OCI-M2 (cell line): ENCODE results near the gene STKLD1.
"Not testable (repeated sequence)": the region's sequence is repeated elsewhere in the genome, so short reads cannot be mapped to it uniquely, and the experiment has no call there.

Source experiments
- DNase-seq: peaks from one replicate; lab custom pipeline; 2025; ENCODE audit not compliant: unreplicated experiment; lab: John Stamatoyannopoulos, UW

STKLD1 gene

DNA sequence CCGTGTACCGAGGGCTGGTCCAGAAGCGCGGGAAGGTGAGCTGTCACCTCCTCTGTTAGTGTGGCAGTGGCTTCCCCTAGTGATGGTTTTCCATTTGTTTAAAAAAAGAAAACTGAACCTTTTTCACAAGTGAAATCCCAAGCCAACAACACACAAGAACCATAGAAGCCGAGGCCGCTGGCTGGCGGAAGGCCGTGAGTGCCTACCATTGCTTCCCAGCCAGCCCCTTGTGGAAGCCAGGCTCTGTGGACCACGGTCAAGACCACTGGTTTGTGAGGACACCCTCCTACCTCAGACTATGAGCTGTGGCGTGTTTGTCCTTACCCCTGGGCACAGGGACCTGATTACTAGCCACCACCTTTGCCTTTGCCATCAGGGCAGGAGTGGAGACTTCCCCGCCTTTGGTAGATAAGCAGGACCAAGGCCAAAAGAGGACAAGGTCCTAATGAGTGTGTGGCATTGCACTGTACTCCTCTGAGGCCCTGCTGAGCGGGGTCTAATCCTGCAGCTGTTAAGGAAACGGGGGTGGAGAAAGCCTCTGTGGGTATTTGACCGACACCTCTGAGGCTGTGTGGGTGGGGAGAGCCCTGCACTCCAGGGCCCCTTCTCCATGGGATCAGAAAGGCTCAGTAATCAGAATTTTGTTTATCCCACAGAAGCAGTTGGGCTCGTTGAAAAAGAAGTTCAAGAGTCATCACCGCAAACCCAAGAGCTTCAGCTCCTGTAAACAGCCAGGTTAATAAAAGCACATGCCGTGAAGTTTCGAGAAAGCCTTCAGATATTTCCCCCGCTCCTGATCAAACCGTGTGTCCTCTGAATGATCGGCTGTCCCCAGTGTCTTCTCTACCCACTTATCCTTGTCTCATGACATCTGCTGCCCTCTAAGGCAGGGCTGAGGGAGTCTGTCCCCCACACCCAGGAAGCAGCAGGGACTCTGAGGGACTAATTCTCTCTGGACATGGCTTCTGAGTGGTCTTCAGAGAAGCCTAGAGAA is 15.5 kb upstream of the STKLD1 start:
- DNase-seq = no peak

DNA sequence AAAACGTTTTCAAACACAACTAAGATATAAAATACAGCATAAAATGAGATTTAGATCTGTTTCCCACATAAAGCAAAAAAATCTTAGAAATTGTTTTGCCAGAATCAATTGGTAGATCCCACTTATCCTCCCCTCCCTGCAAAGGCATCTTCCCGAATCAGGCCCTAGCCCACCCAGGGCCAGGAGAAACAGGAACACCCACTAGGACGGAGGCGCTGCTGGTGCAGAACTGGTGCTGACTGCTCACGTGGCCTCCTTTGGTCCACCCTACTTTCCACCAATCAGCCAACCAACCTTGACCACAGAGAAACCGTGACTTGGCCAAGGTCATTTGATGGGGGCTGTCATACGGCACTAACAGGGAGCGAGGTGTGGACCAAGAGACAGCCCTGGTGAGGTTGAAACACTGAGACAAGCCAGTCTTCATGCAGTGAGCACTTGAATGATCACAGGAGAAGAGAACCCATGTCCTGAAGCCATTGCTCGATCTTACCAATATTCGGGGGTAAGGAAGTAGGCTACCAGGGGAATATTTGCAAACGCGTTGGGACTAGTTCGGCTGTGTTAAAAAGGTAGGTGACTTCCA is 14.6 kb upstream of the STKLD1 start:
- DNase-seq = no peak

DNA sequence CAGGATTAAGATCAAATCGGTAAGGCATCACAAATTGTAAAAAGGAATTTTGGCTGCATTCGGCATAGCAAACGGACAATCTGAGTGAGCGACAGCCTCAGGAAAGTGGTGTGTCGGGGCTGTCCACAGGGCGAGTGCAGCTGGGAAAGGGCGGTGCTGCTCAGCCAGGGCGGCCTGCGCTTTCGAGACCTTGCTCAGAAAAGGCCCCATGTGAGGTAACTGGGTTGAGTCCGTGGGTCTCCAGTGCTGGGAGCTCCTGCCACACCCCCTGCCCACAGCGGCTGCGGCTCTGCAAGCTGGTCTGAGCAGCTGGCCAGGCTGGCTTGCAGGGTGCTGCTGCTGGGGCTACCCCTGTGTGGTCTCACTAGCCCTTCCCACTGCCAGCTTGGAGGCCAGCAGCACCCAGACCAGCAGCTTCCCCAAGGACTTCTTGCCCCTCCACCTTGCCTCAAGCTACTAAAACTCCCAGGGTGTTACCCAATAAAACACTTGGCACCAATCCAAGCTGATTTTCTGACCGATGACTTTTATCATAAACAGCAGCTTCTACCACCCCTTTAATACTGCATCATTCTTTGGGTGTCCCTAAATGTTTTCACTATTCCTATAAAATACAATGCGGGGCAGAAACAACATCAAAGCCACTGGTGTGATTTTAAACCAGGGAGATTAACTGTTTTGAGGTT is 13.7 kb upstream of the STKLD1 start:
- DNase-seq = no peak

DNA sequence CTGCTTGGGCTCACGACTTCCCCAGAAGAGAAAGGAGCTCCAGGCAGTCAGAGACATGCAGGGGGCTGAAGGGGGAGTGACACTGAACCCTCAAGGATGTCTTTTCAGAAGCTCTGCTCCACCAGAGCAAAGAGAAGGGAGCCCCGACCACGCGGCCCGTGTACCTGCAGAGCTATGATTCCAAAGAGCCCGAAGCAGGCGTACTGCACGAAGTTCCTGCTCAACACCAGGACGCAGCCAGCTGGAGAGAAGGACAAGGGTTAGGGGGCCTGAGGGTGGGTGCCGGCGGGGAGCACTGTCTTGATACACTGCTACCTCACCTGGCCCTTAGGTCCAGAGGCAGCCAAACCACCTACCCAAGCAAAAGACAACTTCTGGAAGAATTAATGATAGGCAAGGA is 9.7 kb upstream of the STKLD1 start:
- no peak for DNase-seq

DNA sequence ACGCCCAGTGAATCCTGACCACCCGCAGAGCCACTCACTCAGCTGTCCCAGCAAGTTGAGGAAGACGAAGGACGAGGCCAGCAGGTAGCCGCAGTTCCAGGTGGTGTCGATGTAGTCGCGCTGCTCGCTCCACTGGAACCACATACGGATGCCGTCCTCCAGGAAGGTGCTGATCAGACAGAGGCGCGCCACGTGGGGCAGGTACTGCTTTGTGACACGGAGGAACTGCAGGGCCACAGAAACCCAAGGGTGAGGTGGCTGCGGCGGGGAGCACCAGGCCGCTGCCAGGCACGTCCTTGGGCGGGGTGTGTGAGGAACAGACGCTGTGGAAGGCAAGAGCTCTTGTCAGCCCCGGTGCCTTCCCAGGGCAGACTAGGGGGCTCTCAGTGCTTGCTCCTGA is 8.9 kb upstream of the STKLD1 start:
- DNase-seq = no peak

DNA sequence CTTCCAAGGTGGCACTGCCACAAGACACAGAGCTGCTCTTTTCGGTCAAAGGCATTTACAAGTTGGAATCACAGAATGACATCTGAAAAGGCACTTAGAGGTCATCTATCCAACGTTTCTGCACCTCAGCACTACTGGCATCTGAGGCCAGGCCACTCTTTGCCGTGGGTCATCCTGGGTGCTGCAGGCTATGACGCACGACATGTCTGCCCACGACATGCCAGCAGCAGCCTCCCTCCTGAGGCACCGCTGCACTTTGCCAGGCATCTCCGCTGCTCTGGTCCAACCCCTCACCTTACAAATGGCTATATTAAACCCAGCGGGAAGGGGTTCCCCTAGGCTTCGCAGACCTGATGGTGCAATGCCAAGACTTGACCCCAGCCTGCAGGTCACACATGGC is 8.4 kb upstream of the STKLD1 start:
- no peak for DNase-seq

DNA sequence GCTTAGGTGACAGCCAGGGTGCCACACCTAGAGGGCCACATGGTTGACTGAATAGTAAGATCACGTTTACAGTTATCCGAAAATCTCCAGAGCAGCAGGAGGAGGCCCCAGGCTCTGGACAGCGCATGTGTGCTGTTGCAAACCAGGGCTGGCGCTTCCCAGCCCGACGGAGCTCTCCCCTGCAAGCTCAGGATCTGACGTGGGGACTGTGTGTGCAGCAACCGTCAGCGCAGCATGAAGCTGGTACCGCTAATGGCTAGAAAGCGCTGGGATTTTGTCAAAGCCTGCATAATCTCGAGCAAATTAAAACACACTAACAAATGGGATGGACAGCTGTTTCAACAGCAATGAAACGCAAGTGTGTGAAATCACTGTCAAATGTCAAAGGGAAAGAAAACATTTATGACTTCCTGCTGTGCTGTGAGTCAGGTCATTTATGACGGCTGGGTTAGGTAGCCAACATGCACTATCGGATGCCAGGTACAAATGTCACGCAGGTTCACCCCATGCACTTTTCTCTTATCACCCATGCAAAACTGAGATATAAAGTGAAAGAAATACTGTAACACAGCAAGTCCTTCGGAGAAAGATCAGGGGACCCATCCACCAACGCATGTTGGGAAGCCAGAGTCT is 7.8 kb upstream of the STKLD1 start:
- no peak for DNase-seq

DNA sequence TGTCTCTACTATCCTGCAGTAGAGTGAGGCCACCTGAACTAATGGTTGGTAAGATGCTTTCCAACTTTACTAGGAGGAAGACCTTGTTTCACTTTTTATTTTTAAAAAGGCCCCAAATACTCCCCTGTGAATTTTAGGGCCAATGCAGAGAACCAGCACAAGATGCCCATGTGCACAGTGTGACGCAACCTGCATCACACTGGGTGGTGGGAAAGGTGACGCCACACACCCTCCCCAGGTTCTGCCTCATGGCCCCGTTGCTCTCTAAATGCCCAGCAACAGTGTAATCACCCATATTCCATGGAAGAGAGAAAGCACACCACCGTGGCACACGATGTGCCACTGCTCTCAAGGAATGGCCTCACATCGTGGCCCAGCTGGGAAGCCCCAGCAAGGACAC is 6.7 kb upstream of the STKLD1 start:
- no peak for DNase-seq

DNA sequence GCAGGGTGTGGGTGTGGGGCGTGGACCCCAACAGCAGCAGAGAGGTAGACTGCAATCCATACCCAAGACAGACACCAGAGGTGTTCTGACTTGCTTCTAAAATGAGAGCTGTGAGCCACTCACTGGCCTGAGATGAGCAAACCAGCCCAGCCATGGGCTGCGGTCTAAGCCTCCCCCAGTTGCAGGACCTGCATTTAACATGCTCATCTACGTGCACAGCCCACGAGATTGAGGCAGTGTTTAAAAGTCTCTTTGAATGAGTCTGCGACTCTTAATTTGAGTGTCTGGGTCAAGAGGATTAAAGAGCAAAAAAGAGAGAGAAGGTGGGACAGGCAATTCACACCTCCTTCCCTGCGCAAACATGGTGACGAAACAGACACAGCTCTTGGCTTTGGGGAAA is 6.2 kb upstream of the STKLD1 start:
- DNase-seq = no peak

DNA sequence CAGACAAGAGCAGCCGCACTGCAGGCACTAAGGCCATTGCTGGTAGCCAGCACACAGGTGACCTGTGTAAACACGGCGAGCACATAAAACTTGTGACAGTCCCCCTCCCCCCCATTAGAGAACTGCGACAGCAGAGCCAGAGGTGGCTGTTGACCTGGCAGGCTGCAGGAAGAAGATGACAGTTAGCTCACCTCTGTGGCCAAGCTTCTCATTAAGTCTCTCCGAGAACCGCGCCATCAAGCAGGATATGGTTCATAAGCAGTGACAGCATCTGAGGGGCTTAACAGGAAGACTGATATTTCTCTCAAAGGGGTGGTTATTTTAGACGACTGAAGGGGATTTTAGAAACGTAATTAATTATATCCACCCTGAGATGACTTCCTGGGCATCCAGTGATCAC is 5.5 kb upstream of the STKLD1 start:
- no peak for DNase-seq

DNA sequence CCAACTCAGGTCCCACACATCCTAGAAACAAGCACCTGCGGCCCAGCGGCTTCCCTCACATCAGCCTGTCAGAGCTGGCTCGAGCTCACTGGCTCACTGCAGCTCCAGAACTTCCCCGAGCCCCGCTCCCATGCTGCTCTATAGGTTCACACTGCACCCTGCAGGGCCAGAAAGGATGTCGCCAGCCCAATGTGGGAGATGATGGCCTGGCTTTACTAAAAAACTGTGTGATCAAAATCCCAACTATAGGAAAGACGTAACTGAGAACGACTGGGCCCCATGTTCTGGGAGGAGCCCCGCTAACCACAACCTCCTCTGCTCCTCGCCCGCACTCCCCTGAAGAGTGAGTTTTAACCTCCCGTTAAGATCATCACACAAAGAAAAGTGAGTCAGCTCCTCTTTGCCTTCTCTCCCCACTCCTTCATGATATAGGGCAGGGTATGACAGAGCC is 4.9 kb upstream of the STKLD1 start:
- no peak for DNase-seq

DNA sequence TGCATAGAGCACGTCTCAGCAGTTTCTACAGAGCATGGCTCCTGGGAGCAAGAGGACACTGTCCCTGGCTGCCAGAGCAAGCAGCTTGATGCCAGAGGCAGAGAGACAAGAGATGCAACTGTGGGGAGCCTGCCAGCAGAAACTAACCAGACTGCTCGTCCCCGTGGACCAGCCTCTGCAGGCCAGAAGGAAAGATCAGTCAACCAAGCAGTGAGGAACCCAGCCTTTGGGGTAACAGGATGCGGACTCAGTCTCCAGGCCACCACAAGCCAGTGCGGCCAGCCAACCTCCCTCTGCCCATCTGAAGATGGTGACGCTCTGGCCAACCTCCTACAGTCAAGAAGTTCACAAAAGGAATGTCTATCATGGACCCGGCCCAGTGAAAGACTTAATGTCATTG is 4.0 kb upstream of the STKLD1 start:
- no peak for DNase-seq

DNA sequence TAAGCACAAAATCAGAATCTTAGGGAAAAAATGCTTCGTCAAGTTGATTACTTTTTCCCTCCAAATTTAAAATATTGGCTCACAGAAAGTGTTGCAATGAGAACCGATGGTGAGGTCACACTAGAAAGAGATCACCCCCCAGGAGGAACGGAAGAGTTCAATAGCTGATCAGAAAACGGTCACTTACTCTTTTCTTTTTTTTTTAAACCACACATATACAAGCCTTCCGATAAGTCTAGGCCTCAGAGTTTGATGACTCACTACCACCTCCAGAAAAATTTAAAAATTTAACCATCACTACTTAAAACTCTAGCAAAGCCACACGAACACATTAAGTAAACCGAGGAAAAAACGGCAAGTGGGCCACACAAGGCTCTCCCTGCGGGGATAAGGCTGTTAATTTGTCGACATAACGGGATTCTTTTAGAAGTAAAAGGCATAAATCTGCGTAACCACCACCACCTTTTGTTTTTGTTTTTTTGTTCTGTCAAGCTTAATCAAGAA is 1.5 kb upstream of the STKLD1 start:
- DNase-seq = no peak

DNA sequence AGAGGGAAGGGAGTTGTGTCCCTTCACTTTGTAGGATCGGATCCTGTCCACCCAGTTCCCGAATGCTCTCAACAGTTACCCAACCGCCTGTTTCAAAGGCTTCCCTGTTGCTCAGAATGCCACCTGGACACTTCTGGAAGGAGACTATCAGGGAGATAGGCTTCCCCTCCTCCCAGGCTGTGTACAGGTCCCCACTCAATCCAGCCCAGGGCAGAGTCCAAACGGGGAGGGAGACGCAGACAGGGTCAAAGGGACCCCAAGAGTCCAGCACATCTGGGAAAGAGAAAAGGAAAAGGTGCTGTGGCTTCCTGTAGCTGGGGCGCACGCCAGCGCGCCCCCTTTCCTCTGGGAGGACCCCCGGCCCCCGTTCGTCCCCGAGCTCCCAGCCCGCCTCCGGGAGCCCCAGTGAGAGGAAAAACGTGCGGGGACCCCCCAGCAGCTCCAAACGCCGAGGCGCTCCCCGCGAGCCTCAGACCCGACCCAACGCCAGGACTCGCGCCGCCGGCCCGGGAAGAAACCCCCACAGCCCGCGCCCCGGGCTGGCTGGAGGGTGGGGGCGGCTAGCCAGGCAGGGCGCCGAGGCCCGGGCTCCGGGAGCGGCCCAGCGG is 946 bp upstream of the STKLD1 start:
- no peak for DNase-seq

DNA sequence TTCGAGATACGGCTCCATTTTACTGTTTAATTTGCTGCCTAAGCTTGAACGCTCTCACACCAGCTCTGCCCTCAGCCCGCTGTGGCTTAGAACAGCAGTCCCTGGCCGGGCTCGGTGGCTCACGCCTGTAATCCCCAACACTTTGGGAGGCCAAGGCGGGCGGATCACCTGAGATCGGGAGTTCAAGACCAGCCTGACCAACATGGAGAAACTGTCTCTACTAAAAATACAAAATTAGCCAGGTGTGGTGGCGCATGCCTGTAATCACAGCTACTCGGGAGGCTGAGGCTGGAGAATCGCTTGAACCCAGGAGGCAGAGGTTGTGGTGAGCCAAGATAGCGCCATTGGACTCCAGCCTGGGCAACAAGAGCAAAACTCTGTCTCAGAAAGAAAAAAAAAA is 1.1 kb downstream of the STKLD1 start:
- DNase-seq = not testable (repeated sequence)

DNA sequence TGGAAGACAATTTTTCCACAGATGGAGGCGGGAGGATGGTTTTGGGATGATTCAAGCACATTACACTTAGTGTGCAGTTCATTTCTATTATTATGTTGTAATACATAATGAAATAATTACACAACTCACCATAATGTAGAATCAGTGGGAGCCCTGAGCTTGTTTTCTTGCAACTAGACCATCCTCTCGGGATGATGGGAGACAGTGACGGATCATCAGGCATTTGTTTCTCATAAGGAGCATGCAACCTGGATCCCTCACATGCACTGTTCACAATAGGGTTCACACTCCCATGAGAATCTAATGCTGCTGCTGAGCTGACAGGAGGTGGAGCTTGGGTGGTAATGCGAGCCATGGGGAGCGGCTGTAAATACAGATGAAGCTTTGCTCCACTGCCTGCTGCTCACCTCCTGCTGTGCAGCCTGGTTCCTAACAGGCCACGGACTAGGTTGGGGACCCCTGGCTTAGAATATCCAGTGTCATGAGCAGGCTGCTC is 1.6 kb downstream of the STKLD1 start:
- no peak for DNase-seq

DNA sequence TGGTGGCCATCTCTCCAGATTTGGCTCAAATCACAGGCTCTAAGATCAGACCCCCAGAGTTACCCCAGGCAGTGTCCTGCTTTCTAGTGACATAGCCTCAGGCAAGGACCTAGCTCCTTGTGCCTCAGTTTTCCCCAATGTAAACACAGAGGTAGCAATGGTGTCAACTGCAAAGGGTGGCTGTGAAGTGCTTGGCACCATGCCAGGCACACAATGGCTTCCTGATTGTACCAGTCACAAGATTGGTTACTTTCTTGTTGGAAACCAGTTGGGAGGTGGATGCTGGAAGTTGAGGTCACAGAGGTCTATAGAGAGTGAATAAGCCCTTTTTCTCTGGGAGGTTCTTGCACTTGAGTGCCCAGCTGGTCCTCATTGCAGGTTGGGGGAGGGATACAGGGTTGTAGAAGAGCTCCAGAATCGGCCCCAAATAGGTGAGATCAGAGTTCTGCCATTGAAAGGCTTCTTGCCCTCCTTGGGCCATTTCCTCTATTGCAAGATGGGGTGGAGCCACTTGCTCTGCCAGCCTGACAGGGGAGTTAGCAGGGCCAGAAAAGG is 2.3 kb downstream of the STKLD1 start:
- DNase-seq = no peak

DNA sequence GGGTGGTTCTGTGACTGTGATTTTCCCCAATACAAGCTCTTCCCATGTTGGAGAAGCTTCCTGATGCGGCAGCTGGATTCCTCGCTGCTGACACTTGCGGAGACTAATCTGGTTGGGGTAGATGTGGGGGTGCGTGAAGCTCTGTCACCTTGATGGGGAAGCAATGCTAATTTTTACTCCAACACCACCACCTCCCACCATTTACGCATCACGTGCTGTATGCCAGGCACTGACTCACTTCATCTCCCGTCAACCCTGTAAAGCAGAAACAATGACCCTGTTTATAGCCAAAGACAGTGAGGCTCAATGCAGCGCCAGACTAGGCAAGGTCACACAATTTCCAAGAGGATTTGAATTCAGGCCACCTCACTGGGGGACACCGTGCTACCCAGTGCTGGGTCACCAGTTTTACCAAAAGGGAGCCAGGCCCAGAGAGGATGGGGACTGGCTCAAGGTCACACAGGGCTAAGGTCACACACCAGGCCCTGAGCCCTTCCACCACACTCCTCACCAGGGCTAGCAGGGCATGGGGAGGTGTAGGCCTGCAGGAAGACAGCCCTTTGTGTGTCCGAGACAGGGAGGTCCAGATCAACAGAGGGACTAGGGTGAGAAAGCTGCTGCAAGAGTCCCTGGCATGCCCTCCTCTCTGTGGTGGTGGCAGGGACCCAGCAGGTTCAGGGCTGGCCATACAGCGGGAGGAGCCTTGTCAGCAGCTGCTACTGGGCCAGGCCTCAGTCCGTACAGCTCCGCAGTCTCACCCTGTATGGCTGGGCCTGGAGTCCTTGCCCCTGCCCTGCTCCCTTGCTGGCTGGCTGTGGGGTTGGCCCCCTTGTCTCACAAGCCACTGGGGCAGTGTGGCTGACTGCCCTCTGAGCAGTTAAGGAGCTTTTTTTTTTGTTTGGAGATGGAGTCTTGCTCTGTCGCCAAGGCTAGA is 3.3 kb downstream of the STKLD1 start:
- no peak for DNase-seq

DNA sequence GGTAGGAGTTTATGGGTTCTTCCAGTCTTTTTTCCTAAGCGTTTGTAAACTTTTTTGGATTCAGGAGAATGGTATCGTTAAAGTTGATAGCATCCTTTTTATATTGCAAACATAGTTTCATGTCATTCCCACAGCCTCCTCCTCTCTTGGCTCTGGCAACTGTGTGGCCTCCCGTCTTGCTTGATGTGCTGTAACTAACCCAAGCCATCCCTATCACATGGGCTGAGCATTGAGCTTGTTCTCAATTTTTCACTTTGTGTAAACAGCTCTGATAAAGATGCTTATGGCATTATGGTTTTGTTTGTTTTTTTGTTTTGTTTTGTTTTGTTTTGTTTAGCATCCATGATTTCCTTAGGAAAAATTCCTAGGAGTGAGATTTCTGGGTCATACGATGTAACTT is 4.6 kb downstream of the STKLD1 start:
- DNase-seq = no peak
